Measurements from ENCODE around the gene DCUN1D1.
"Not testable (repeated sequence)": the region's sequence is repeated elsewhere in the genome, so short reads cannot be mapped to it uniquely, and the experiment has no call there.

Gene DCUN1D1

DNA sequence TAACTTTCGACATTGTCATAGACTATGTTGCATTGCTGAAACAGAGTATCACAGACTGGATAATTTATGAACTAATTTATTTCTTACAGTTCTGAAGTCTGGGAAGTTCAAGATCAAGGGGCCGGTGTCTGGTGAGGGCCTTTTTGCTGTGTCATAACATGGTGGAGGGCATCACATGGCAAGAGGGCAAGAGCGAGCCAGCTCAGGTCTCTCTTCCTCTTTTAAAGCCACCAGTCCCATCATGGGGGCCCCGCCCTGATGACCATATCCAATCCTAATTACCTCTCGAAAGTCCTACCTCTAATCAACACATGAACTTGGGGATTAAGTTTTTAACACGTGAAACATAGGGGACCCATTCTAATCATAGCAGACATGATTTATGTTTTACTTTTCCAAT lies 33.5 kb upstream of the DCUN1D1 start:
- DNase-seq (ENCODE audit: low read depth): no peak
- TF ChIP-seq, protein P1, sequence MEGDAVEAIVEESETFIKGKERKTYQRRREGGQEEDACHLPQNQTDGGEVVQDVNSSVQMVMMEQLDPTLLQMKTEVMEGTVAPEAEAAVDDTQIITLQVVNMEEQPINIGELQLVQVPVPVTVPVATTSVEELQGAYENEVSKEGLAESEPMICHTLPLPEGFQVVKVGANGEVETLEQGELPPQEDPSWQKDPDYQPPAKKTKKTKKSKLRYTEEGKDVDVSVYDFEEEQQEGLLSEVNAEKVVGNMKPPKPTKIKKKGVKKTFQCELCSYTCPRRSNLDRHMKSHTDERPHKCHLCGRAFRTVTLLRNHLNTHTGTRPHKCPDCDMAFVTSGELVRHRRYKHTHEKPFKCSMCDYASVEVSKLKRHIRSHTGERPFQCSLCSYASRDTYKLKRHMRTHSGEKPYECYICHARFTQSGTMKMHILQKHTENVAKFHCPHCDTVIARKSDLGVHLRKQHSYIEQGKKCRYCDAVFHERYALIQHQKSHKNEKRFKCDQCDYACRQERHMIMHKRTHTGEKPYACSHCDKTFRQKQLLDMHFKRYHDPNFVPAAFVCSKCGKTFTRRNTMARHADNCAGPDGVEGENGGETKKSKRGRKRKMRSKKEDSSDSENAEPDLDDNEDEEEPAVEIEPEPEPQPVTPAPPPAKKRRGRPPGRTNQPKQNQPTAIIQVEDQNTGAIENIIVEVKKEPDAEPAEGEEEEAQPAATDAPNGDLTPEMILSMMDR (conservative IDR thresholded peaks at IDR 0.05; ENCODE audit: low read length): no peak
- no peak overlapping the region for H3K4me3 ChIP-seq (ENCODE audit: low read length)

DNA sequence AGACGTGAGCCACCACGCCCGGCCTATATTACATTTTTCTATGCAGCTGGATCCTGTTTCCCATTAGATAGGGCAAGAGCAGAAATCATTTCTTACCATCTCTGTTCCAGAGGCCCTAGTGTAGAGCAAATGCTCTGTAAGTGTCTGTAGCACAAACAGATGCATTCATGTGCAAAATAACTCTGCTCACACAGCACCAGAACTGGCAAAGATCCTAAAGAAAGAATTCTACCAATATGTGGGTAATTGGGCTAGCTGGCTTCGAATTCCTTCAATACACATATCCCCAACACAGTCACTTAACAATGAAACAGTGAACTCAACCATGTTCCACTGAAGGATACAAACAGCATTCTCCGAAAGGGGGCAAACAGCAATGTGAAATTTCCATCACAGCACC lies 32.7 kb upstream of the DCUN1D1 start:
- H3K4me3 ChIP-seq (ENCODE audit: low read length): no peak overlapping the region
- no peak for DNase-seq (ENCODE audit: low read depth)
- TF ChIP-seq, protein P1 (conservative IDR thresholded peaks at IDR 0.05; ENCODE audit: low read length): no peak

DNA sequence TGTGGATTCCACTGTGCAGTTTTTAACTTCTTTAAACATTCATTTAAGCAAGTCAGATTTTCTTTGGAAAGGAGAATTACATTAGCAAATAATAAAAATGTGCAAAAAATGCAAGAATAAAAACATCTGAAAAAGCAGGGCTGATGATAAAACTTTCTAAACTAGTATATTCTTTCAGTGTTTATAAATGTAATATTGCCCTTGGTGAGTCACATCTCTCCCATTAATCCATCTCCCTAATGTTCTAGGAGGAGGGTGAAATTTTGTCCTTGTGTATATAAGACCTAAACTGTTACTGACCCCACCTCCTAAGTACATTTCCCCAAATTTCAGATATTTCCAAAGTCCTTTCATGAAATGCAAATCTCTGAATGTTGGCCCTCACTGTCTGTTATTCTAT lies 28.5 kb upstream of the DCUN1D1 start:
- no peak overlapping the region for H3K4me3 ChIP-seq (ENCODE audit: low read length)
- TF ChIP-seq, protein P1 (conservative IDR thresholded peaks at IDR 0.05; ENCODE audit: low read length): no peak
- no peak for DNase-seq (ENCODE audit: low read depth)

DNA sequence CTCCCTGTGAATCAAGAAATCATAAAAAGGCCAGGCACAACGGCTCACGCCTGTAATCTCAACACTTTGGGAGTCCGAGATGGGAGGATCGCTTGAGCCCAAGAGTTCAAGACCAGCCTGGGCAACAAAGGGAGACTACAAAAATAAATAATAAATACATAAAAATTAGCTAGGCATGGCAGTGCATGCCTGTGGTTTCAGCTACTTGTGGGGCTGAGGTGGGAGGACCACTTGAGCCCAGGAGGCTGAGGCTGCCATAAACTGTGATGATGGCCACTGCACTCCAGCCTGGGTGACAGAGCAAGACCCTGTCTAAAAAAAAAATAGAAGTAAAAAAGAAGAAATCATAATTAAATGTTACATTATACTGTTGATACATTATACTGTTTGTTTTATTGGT lies 28.0 kb upstream of the DCUN1D1 start:
- no peak overlapping the region for H3K4me3 ChIP-seq (ENCODE audit: low read length)
- TF ChIP-seq, protein P1 (conservative IDR thresholded peaks at IDR 0.05; ENCODE audit: low read length): no peak
- no peak for DNase-seq (ENCODE audit: low read depth)

DNA sequence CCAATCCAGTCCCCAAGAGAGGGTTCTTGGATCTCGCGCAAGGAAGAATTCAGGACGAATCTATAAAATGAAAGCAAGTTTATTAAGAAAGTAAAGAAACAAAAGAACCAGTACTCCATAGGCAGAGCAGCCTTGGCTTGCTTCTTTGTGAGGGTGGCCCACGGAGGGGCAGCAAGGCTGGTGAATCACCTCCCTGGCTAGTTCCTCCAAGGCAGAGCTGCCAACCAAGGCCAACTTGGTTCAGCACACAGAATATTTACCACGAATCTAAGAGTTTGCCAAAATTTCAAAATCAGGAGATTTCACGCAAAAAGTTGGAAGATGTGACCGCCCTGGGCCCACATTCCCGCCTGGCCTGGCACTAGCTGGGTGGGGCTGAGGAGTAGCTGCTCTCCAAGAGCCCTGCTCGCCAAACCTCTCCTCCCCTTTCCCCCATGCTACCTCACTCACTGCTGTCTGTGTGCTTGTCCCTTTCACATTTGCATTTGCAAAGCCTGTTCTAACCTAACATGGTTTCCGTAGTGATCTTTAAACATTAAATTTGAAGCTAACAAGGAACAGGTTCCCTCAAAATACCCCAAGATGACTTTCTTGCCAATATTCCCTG lies 26.2 kb upstream of the DCUN1D1 start:
- H3K4me3 ChIP-seq (ENCODE audit: low read length): no peak overlapping the region
- TF ChIP-seq, protein P1 (conservative IDR thresholded peaks at IDR 0.05; ENCODE audit: low read length): no peak
- no peak for DNase-seq (ENCODE audit: low read depth)

DNA sequence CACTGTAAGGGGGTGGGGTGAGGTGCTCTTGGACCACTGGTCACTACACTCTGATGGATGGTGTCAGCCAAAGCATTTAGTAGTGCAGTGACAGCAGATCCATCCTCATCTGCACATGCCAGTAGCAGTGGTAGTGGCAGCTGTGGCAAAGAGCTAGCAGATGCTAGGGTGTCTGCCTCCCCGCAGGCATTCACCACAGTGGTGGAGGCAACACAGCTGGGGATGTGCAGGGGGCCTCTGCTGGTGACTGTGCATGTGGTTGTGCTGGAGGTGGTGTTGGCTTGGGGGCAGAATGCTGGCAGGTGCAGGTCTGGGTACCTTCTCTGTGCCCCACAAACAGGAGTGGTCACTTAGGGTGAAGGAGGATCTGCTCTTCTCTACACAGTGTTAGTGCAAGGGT lies 19.4 kb upstream of the DCUN1D1 start:
- no peak overlapping the region for H3K4me3 ChIP-seq (ENCODE audit: low read length)
- DNase-seq (ENCODE audit: low read depth): no peak
- TF ChIP-seq, protein P1 (conservative IDR thresholded peaks at IDR 0.05; ENCODE audit: low read length): no peak

DNA sequence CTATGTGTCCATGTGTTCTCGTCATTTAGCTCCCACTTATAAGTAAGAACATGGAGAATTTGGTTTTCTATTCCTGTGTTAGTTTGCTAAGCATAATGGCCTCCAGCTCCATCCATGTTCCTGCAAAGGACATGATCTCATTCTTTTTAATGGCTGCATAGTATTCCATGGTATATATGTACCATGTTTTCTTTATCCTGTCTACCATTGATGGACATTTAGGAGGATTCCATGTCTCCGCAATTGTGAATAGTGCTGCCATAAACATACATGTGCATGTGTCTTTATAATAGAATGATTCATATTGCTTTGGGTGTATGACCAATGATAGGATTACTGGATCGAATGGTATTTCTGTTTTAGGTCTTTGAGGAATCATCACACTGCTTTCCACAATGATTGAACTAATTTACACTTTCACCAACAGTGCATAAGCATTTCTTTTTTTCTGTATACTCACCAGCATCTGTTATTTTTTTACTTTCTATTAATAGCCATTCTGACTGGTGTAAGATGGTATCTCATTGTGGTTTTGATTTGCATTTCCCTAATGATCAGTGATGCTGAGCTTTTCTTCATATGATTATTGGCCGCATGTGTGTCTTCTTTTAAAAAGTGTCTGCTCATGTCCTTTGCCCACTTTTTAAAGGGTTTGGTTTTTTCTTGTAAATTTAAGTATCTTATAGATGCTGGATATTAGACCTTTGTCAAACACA lies 13.3 kb upstream of the DCUN1D1 start:
- H3K4me3 ChIP-seq (ENCODE audit: low read length); DNase-seq (ENCODE audit: low read depth): not testable (repeated sequence)

Data from AG10803 (cell line).